ENCODE measurements around the gene CARMIL3.

DNA sequence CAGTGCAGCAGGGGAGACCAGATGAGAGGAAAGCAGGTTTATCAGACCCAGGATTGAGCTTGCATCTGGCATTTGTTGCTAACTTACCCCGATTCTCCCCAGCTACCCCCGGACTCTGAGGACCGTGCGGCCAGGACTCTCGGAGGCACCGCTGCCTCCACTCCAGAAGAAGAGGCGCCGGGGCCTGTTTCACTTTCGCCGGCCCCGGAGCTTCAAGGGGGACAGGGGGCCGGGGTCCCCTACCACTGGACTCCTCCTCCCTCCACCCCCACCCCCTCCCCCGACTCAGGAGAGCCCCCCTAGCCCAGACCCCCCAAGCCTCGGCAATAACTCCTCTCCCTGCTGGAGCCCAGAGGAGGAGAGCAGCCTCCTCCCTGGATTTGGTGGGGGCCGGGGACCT is 13.0 kb downstream of the CARMIL3 start:
- TF ChIP-seq, protein P1, sequence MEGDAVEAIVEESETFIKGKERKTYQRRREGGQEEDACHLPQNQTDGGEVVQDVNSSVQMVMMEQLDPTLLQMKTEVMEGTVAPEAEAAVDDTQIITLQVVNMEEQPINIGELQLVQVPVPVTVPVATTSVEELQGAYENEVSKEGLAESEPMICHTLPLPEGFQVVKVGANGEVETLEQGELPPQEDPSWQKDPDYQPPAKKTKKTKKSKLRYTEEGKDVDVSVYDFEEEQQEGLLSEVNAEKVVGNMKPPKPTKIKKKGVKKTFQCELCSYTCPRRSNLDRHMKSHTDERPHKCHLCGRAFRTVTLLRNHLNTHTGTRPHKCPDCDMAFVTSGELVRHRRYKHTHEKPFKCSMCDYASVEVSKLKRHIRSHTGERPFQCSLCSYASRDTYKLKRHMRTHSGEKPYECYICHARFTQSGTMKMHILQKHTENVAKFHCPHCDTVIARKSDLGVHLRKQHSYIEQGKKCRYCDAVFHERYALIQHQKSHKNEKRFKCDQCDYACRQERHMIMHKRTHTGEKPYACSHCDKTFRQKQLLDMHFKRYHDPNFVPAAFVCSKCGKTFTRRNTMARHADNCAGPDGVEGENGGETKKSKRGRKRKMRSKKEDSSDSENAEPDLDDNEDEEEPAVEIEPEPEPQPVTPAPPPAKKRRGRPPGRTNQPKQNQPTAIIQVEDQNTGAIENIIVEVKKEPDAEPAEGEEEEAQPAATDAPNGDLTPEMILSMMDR (IDR thresholded peaks at IDR 0.05): no peak
- TF ChIP-seq EP300 (IDR thresholded peaks at IDR 0.05): no peak
